Dermis microvascular lymphatic vessel endothelial cell (primary cell): Measurements from ENCODE around the gene ITGAL. TPM values are rescaled to one million over a fixed set of nuclear protein-coding genes. Genes with fewer than 3 reads are reported as not detected.
"Not testable (repeated sequence)": the region's sequence is repeated elsewhere in the genome, so short reads cannot be mapped to it uniquely, and the experiment has no call there.

ENCODE experiments used
- DNase-seq, 2 donors: peaks; one replicate each; pipeline versions ENCODE4 v3.0.0 to v3.0.0-alpha.2; 2010; ENCODE audit warnings: low read depth in 2 of 2
- total RNA-seq: library from RNA; depleted of rRNA; stranded (reverse); fragments of >200 nt; gene quantifications from 2 replicates; pipeline ENCODE4 v1.2.1, GENCODE V29; 2014

The ITGAL gene
- total RNA-seq, 1 donor from 2014 or later = not detected

- DNase-seq = no peak
Measured at GRCh38 chr16:30457743-30458560, 14.6 kb upstream of the ITGAL start.

- DNase-seq = no peak
Measured at GRCh38 chr16:30458561-30459394, 13.8 kb upstream of the ITGAL start.

- DNase-seq = no peak
Measured at GRCh38 chr16:30459456-30459855, 13.1 kb upstream of the ITGAL start.

DNA sequence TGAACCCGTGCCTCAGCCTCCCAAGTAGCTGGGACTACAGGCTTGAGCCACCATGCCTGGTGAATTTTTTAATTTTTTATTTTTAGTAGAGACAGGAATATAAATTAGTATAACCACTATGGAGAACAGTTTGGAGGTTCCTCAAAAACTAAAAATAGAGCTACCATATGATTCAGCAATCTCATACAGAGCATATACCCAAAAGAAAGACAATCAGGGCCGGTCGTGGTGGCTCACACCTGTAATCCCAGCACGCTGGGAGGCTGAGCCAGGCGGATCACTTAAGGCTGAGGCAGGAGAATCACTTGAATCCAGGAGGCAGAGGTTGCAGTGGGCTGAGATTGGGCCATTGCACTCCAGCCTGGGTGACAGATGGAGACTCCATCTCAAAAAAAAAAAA is 11.1 kb upstream of the ITGAL start:
- not testable (repeated sequence) for DNase-seq

- DNase-seq = no peak
Measured at GRCh38 chr16:30464078-30464477, 8.5 kb upstream of the ITGAL start.

- DNase-seq = no peak
Measured at GRCh38 chr16:30470170-30470512, 2.4 kb upstream of the ITGAL start.

GRCh38 chr16:30470632-30470995 is 1.9 kb upstream of the ITGAL start:
- DNase-seq = no peak

DNA sequence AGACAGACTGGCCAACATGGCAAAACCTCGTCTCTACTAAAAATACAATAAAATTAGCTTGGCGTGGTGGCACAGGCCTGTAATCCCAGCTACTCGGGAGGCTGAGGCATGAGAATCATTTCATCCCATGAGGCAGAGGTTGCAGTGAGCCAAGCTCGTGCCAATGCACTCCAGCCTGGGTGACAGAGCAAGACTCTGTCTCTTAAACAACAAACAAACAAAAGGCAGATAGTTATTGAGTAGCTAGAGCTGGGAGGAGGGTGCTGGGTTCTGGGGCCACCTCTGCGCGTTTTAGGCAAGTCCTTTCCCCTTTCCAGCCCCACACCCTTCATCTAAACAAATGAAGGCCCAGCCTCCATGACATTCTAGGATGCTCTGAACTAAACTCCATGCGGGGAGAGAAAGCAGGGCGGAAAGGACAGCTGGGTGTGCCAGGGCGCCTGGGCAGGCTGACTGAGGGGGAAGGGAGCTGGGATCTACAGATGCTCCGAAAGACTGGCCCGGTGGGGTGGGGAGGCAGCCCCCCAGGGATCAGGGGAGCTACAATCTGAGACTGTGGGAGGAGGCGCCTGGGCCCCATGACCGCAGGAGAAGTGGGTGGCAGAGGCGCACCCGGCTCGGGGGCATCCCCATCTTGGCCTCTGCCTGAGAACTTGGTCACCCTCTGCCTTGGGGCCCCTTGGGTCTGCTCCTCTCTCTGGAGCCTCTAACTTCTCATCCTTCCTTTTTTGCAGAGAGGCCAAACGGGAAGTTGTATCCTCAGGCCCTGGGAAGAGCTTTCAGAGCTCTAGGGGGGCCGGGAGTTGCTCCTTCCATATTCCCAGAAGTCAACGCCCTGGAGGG is 910 bp downstream of the ITGAL start:
- DNase-seq = no peak

DNA sequence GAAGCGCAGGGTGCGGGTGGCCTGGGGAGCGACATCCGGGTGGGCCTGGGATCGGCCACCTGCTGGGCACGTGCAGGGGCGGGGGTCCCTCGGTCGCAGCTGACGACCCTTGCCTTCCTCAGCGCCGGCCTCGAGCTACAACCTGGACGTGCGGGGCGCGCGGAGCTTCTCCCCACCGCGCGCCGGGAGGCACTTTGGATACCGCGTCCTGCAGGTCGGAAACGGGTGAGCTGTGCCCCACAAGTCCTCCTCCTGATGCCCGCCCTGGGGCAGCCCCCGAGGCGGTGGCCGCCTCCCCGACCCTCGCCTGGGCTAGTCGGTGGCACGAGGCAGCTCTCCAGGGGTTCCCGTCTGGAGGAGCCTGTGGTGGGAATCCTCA is 1.5 kb downstream of the ITGAL start:
- no peak for DNase-seq

GRCh38 chr16:30474684-30475083 is 2.1 kb downstream of the ITGAL start:
- no peak for DNase-seq

DNA sequence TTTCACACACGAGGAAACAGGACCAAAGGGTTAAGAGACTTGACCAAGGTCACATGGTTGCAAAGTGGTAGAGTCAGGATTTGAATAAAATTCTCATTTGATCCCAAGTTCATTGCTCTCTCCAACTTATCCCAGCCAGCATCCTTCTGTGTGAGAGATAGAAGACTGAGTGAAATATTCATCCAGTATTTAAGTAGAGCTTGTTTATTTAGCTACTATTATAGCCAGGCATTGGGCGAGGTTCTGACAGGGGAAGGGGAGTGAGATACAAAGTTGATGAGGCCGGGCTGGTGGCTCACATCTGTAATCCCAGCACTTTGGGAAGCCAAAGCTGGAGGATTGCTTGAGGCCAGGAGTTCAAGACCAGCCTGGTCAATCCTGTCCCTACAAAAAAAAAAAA is 4.4 kb downstream of the ITGAL start:
- no peak for DNase-seq

DNA sequence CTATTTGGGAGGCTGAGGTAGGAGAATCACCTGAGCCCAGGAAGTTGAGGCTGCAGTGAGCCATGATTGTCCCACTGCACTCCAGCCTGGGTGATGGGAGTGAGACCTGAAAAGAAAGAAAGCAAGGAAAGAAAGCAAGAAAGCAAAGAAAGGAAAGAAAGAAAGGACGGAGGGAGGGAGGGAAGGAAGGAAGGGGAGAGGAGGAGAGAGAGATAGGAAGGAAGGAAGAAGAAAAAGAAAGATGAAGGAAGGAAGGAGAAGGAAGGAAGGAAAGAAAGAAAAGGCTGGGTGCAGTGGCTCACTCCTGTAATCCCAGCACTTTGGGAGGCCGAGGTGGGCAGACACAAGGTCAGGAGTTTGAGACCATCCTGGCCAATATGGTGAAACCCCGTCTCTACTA is 5.2 kb downstream of the ITGAL start:
- not testable (repeated sequence) for DNase-seq

DNA sequence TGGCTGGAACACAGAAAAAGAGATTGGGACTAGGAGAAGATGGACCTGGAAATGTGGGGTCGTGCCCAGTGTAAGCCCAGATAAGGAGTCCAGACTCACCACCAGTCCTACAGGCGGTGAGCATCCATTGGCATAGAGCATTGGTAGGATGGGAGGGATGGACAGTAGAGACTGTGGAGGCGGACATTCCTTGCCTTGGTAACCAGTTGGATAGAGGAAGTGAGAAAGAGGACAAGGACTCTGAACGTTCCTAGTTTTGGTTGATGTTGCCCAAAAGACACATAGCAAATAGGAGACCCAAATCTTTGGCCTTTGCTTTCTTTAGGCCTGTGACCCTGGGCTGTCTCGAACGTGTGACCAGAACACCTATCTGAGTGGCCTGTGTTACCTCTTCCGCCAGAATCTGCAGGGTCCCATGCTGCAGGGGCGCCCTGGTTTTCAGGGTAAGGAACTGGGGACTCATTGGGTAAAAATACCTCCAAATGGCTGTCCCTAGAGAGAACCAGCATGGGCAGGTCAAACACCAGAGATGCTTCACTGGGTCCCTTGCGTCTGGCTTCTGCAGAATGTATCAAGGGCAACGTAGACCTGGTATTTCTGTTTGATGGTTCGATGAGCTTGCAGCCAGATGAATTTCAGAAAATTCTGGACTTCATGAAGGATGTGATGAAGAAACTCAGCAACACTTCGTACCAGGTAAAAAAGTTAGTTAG is 6.4 kb downstream of the ITGAL start:
- DNase-seq = no peak

GRCh38 chr16:30481381-30481780 is 8.8 kb downstream of the ITGAL start:
- no peak for DNase-seq

DNA sequence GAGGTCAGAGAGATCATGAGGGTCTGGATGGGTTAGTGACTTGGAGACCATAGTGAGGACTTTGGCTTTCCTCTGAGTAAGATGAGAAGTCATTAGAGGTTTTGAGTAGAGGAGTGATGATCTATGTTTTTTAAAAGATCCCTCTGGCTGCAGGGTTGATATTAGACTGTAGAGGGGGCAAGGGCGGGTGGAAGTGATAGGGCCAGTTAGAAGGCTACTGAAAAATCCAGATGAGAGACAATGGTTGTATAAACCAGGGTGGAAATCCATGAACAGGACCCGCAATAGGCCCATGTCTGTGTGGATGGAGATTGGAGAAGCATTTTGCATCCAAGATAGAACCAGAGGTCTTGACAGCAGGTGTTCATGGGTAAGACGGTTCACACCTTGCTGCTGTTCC is 9.8 kb downstream of the ITGAL start:
- DNase-seq = no peak

DNA sequence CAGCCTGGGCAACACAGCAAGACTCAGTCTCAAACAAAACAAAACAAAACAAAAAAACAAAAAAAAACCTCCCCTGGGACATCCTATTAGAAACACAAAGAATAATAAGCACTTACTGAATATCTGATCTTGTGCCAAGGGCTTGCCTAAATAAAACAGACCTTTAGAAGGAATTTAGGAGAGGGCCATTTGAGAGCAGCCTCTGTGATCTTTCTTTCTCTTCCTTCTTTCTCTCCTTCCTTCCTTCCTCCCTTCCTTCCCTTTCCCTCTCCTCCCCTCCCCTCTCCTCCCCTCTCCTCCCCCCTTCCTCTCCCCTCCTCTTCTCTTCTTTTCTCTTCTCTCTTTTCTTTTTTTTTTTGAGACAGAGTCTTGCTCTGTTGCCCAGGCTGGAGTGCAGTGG is 12.3 kb downstream of the ITGAL start:
- DNase-seq = no peak

- peak in 1 of 2 donors; percentile 44 for DNase-seq
Measured at GRCh38 chr16:30485818-30486436, 13.4 kb downstream of the ITGAL start.

- DNase-seq = no peak
Measured at GRCh38 chr16:30488764-30489605, 16.4 kb downstream of the ITGAL start.

GRCh38 chr16:30490210-30490609 is 17.7 kb downstream of the ITGAL start:
- no peak for DNase-seq

DNA sequence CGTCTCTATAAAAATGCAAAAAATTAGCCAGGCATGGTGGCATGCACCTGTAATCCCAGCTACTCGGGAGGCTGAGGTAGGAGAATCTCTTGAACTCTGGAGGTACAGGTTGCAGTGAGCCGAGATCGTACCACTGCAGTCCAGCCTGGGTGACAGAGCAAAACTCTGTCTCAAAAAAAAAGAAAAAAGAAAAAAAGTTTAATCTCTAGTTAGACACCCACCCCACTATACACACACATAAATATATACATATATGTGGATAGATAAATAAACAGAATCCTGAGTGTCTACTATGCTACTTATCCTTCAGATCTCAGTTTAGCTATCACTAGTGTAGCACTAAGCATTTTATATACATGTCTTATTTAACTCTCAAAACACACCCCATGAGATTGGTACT is 18.7 kb downstream of the ITGAL start:
- no peak for DNase-seq
